Activated CD8-positive, alpha-beta memory T cell treated with anti-CD3 and anti-CD28 coated beads, Interleukin-2, amount 50 U/mL, for 48 hours (primary cell): ENCODE data around the gene ARFGEF3.
"Not testable (repeated sequence)": the region's sequence is repeated elsewhere in the genome, so short reads cannot be mapped to it uniquely, and the experiment has no call there.

Experiments used
- DNase-seq: peaks from one replicate; pipeline ENCODE4 v3.0.0-alpha.2; 2020

Gene ARFGEF3

GRCh38 chr6:138175596-138175995 lies 13.9 kb downstream of the ARFGEF3 start:
- no peak for DNase-seq

GRCh38 chr6:138176652-138177232 lies 15.0 kb downstream of the ARFGEF3 start:
- no peak for DNase-seq

- DNase-seq: no peak
Measured at GRCh38 chr6:138182939-138183789, 21.4 kb downstream of the ARFGEF3 start.

- no peak for DNase-seq
Measured at GRCh38 chr6:138183790-138184134, 22.0 kb downstream of the ARFGEF3 start.

GRCh38 chr6:138184230-138184629 lies 22.5 kb downstream of the ARFGEF3 start:
- no peak for DNase-seq

- DNase-seq: no peak
Measured at GRCh38 chr6:138187156-138187555, 25.4 kb downstream of the ARFGEF3 start.

GRCh38 chr6:138188278-138188941 lies 26.7 kb downstream of the ARFGEF3 start:
- DNase-seq: no peak

GRCh38 chr6:138194287-138194686 lies 32.5 kb downstream of the ARFGEF3 start:
- DNase-seq: no peak

GRCh38 chr6:138196122-138196738 lies 34.5 kb downstream of the ARFGEF3 start:
- no peak for DNase-seq

- no peak for DNase-seq
Measured at GRCh38 chr6:138197570-138197969, 35.8 kb downstream of the ARFGEF3 start.

GRCh38 chr6:138198430-138199091 lies 36.8 kb downstream of the ARFGEF3 start:
- no peak for DNase-seq

GRCh38 chr6:138201836-138202235 lies 40.1 kb downstream of the ARFGEF3 start:
- no peak for DNase-seq

GRCh38 chr6:138203315-138203714 lies 41.6 kb downstream of the ARFGEF3 start:
- DNase-seq: no peak

GRCh38 chr6:138204303-138204702 lies 42.6 kb downstream of the ARFGEF3 start:
- no peak for DNase-seq

- no peak for DNase-seq
Measured at GRCh38 chr6:138204792-138205384, 43.1 kb downstream of the ARFGEF3 start.

GRCh38 chr6:138205437-138206094 lies 43.8 kb downstream of the ARFGEF3 start:
- DNase-seq: no peak

GRCh38 chr6:138206862-138207261 lies 45.1 kb downstream of the ARFGEF3 start:
- no peak for DNase-seq

GRCh38 chr6:138211048-138211581 lies 49.4 kb downstream of the ARFGEF3 start:
- DNase-seq: no peak

GRCh38 chr6:138211601-138212000 lies 49.9 kb downstream of the ARFGEF3 start:
- DNase-seq: no peak

- DNase-seq: not testable (repeated sequence)
Measured at GRCh38 chr6:138212530-138212929, 50.8 kb downstream of the ARFGEF3 start.

- DNase-seq: no peak
Measured at GRCh38 chr6:138215093-138215782, 53.5 kb downstream of the ARFGEF3 start.
